H9 (cell line): ENCODE results near the gene FADS2. TPM values are rescaled to one million over a fixed set of nuclear protein-coding genes. Genes with fewer than 3 reads are reported as not detected.

Source experiments
- DNase-seq: peaks from one replicate; pipeline ENCODE4 v3.0.0-alpha.2; 2017
- H2AFZ ChIP-seq: one replicate; pipeline ENCODE4 v1.6.1; 2013; ENCODE audit warnings: mild to moderate bottlenecking, low read length, control low read depth, moderate library complexity
- H2AK5ac ChIP-seq: 2 replicates; pipeline ENCODE4 v1.6.1; 2013; ENCODE audit warnings: low read length, control low read depth, mixed read lengths; ENCODE audit not compliant: insufficient read length
- H2BK120ac ChIP-seq: one replicate; pipeline ENCODE4 v1.6.1; 2013; ENCODE audit warnings: low read depth, mild to moderate bottlenecking, low read length, control low read depth, inconsistent platforms; ENCODE audit not compliant: poor library complexity, severe bottlenecking
- H2BK12ac ChIP-seq: 2 replicates; pipeline ENCODE4 v1.6.1; 2013; ENCODE audit warnings: low read length, control low read depth, mixed read lengths, low read depth; ENCODE audit not compliant: insufficient read length
- H2BK15ac ChIP-seq: 2 replicates; pipeline ENCODE4 v1.6.1; 2013; ENCODE audit warnings: low read depth, low read length, control low read depth
- H2BK20ac ChIP-seq: one replicate; pipeline ENCODE4 v1.6.1; 2013; ENCODE audit warnings: low read depth, mild to moderate bottlenecking, low read length, control low read depth, inconsistent platforms; ENCODE audit not compliant: poor library complexity, severe bottlenecking
- H2BK5ac ChIP-seq: 2 replicates; pipeline ENCODE4 v1.6.1; 2013; ENCODE audit warnings: low read length, control low read depth, mixed read lengths; ENCODE audit not compliant: insufficient read length
- H3K14ac ChIP-seq: 2 replicates; pipeline ENCODE4 v1.6.1; 2013; ENCODE audit warnings: low read length, control low read depth; ENCODE audit not compliant: insufficient read depth
- H3K18ac ChIP-seq: 2 replicates; pipeline ENCODE4 v1.6.1; 2013; ENCODE audit warnings: low read depth, mild to moderate bottlenecking, mixed read lengths, low read length, control low read depth; ENCODE audit not compliant: insufficient read length
- H3K23ac ChIP-seq: 2 replicates; pipeline ENCODE4 v1.6.1; 2013; ENCODE audit warnings: low read length, control low read depth, mixed read lengths, low read depth; ENCODE audit not compliant: insufficient read length
- H3K23me2 ChIP-seq: 2 replicates; pipeline ENCODE4 v1.6.1; 2013; ENCODE audit warnings: low read depth, mild to moderate bottlenecking, mixed read lengths, low read length, control low read depth; ENCODE audit not compliant: insufficient read length, poor library complexity, severe bottlenecking
- H3K27ac ChIP-seq: 2 replicates; pipeline ENCODE4 v1.5.1; 2013; ENCODE audit warnings: low read length, control low read depth, mixed read lengths, low read depth; ENCODE audit not compliant: insufficient read length
- H3K27me3 ChIP-seq: 2 replicates; pipeline ENCODE4 v1.6.1; 2013; ENCODE audit warnings: low read length, control low read depth, inconsistent platforms; ENCODE audit not compliant: insufficient read depth
- H3K4ac ChIP-seq: 2 replicates; pipeline ENCODE4 v1.6.1; 2013; ENCODE audit warnings: low read depth, mild to moderate bottlenecking, control low read depth, inconsistent platforms, low read length, moderate library complexity
- H3K4me1 ChIP-seq: 2 replicates; pipeline ENCODE4 v1.6.1; 2013; ENCODE audit warnings: low read length, control low read depth, inconsistent platforms; ENCODE audit not compliant: insufficient read depth
- H3K4me2 ChIP-seq: 2 replicates; pipeline ENCODE4 v1.6.1; 2013; ENCODE audit warnings: low read length, control low read depth, mixed read lengths; ENCODE audit not compliant: insufficient read length, insufficient read depth
- H3K56ac ChIP-seq: 2 replicates; pipeline ENCODE4 v1.6.1; 2013; ENCODE audit warnings: low read depth, mild to moderate bottlenecking, mixed read lengths, low read length, control low read depth; ENCODE audit not compliant: insufficient read length
- H3K79me1 ChIP-seq: 2 replicates; pipeline ENCODE4 v1.6.1; 2013; ENCODE audit warnings: low read depth, mild to moderate bottlenecking, moderate library complexity, low read length, control low read depth, inconsistent platforms; ENCODE audit not compliant: insufficient read depth, poor library complexity, severe bottlenecking
- H3K79me2 ChIP-seq: 2 replicates; pipeline ENCODE4 v1.6.1; 2013; ENCODE audit warnings: low read length, control low read depth, inconsistent platforms; ENCODE audit not compliant: insufficient read depth
- H3K9ac ChIP-seq: 2 replicates; pipeline ENCODE4 v1.6.1; 2013; ENCODE audit warnings: low read length, control low read depth, mixed read lengths; ENCODE audit not compliant: insufficient read length; ENCODE audit errors: extremely low read depth
- H3K9me3 ChIP-seq: one replicate; pipeline ENCODE4 v1.6.1; 2013; ENCODE audit warnings: low read depth, low read length, inconsistent platforms; ENCODE audit not compliant: control insufficient read depth
- H3T11ph ChIP-seq: one replicate; pipeline ENCODE4 v1.6.1; 2013; ENCODE audit warnings: mild to moderate bottlenecking, low read length, control low read depth, inconsistent platforms
- H4K20me1 ChIP-seq: one replicate; pipeline ENCODE4 v1.6.1; 2013; ENCODE audit not compliant: control insufficient read depth, insufficient read length, insufficient read depth
- H4K5ac ChIP-seq: 2 replicates; pipeline ENCODE4 v1.6.1; 2013; ENCODE audit warnings: low read depth, mild to moderate bottlenecking, mixed read lengths, low read length, control low read depth; ENCODE audit not compliant: insufficient read length
- H4K8ac ChIP-seq: replicated peaks from 2 replicates; pipeline ENCODE4 v1.6.1; 2013; ENCODE audit warnings: low read length, control low read depth, mixed read lengths, low read depth; ENCODE audit not compliant: insufficient read length
- H4K91ac ChIP-seq: 2 replicates; pipeline ENCODE4 v1.6.1; 2013; ENCODE audit warnings: low read depth, mild to moderate bottlenecking, moderate library complexity, mixed read lengths, low read length, control low read depth; ENCODE audit not compliant: insufficient read length
- H3K27ac Mint-ChIP-seq, 3 experiments: 2 replicates in 2 of 3; 3 replicates in 1 of 3; pipeline ENCODE4 v1.8.0; 2020 to 2021; ENCODE audit warnings: mixed read lengths in 3 of 3, mild to moderate bottlenecking in 1 of 3, moderate library complexity in 1 of 3
- H3K27me3 Mint-ChIP-seq: 2 replicates; pipeline ENCODE4 v1.8.0; 2021; ENCODE audit warnings: low read depth, mild to moderate bottlenecking, moderate library complexity, mixed read lengths
- H3K36me3 Mint-ChIP-seq, 3 experiments: 2 replicates in 2 of 3; 3 replicates in 1 of 3; pipeline ENCODE4 v1.8.0; 2020 to 2021; ENCODE audit warnings: low read depth in 3 of 3, mixed read lengths in 3 of 3; ENCODE audit not compliant: insufficient read depth in 1 of 3
- H3K4me1 Mint-ChIP-seq, 2 experiments: 2 replicates each; pipeline ENCODE4 v1.8.0; 2020; ENCODE audit warnings: mixed read lengths in 2 of 2
- H3K4me3 Mint-ChIP-seq, 2 experiments: 2 replicates in 1 of 2; 3 replicates in 1 of 2; pipeline ENCODE4 v1.8.0; 2020 to 2021; ENCODE audit warnings: mild to moderate bottlenecking in 2 of 2, mixed read lengths in 2 of 2, moderate library complexity in 1 of 2
- H3K9me3 Mint-ChIP-seq, 2 experiments: 2 replicates in 1 of 2; 3 replicates in 1 of 2; pipeline ENCODE4 v1.8.0; 2020; ENCODE audit warnings: mild to moderate bottlenecking in 2 of 2, mixed read lengths in 2 of 2, moderate library complexity in 1 of 2
- CTCF ChIP-seq: fragments of 200-600 bp; sonication (generic); conservative IDR thresholded peaks from 3 replicates; pipeline ENCODE4 v1.8.0; 2021; ENCODE audit warnings: antibody characterized with exemption, mild to moderate bottlenecking
- WGBS: extraction: QIAGEN DNeasy Blood & Tissue Kit; methylation state at CpG from one replicate; pipeline ENCODE4 v1.1.7; 2013; ENCODE audit warnings: missing lambda C conversion rate, low lambda C conversion rate, mixed read lengths; ENCODE audit not compliant: insufficient read length; ENCODE audit errors: extremely low coverage; 5-methylcytosine and 5-hydroxymethylcytosine counted together
- total RNA-seq: library from RNA; stranded (reverse); gene quantifications from 2 replicates; pipeline ENCODE4 v1.2.1, GENCODE V29; 2021

The FADS2 gene
- total RNA-seq, 1 experiment from 2014 or later, result 322 TPM

DNA sequence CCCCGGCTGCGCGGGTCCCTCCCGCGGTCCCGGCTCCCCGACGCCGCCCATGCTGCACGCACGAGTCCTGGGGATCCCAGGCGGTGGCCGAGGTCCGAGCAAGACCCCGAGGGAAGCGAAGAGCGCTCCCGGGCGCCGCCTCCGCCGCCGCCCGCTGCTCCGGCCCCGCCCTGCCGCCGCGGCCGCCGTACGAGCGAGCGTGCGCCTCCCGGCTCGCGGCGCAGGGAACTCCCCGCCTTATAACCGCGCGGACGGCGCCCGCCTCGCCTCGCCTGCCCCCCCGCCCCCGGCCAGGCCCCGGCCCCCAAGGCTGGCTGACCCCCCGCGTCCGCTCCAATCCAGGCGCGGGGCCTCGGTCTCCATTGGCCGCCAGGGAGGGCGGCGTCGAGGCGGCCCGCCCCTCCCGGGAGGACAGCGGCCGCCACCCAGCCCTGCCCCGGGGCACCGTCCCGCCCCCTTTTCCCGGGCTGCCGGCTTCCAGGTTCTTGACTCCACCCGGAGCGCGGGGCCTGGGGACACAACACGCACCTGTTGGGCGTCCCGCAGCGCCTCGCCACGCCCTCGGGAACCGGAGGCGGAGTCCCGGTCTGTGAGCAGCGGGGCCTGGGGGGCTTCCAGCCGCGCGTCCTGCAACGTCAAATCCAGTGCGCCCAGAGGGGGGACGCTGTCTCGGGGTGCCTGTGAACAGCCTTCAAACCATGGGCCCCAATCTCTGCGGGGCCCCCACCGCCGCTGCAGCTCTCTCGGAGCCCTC, 63.4 kb downstream of the FADS2 start, which contains the start of gene FADS3:
FADS3 (minus strand) TSS at position 215 of the 754 bp plus-strand sequence; CDS start at position 51, 164 bp downstream.
- Histone ChIP-seq H2BK120ac (no peak within 1 kb of the TSS), H3K4me1 (no peaks in the 10 kb centered on the region), H4K8ac (no peak within 1 kb of the TSS), H2BK12ac (no peak within 1 kb of the TSS), H3K18ac (peak within 1 kb of the TSS; percentile 21), H4K20me1 (no peaks in the 10 kb centered on the region), H2BK5ac (no peak within 1 kb of the TSS), H3K56ac (no peak within 1 kb of the TSS), H4K5ac (no peak within 1 kb of the TSS), H3K14ac (peak within 1 kb of the TSS; percentile 21), H3K79me1 (no peaks in the 10 kb centered on the region), H2AFZ (no peak within 1 kb of the TSS), H3K79me2 (0 out of 2 replicates have a peak, but pooled peaks cover 2% of the 10 kb centered on the region), H3K27ac (no peak within 1 kb of the TSS), H3K23me2 (peaks cover 9% of the 10 kb centered on the region), H2BK20ac (no peak within 1 kb of the TSS), H3K9ac (no peak within 1 kb of the TSS), H3K9me3 (no peaks in the 10 kb centered on the region), H3K27me3 (no peaks in the 10 kb centered on the region), H3T11ph (no peak within 1 kb of the TSS), H2BK15ac (no peak within 1 kb of the TSS), H4K91ac (no peak within 1 kb of the TSS), H3K4me2 (peak within 1 kb of the TSS; percentile 64), H3K4ac (no peak within 1 kb of the TSS), H3K23ac (no peak within 1 kb of the TSS), H2AK5ac (no peak within 1 kb of the TSS)
- H3K4me1 Mint-ChIP-seq, result peaks cover 4 to 11% of the 10 kb centered on the region in 2 experiments; a peak in 3 of 4 replicates
- peak within 1 kb of the TSS; percentile 69 to 78 for H3K4me3 Mint-ChIP-seq
- no peak within 1 kb of the TSS for H3K27ac Mint-ChIP-seq
- 0 out of 3 replicates have a peak, but pooled peaks have one; percentile 17 for TF ChIP-seq CTCF
- H3K9me3 Mint-ChIP-seq, result peaks cover 0 to 3% of the 10 kb centered on the region in 2 experiments; a peak in 2 of 5 replicates
- peak; percentile 96 for DNase-seq
- WGBS, result no CpG with 5 or more reads among the region's 96 CpGs
- H3K27me3 Mint-ChIP-seq, result peaks cover 2% of the 10 kb centered on the region
- peaks cover 0 to 6% (median 2%) of the 10 kb centered on the region in 3 experiments; a peak in 4 of 7 replicates for H3K36me3 Mint-ChIP-seq
